ENCODE results near the gene FBXO36. TPM values are rescaled to one million over a fixed set of nuclear protein-coding genes. Genes with fewer than 3 reads are reported as not detected.

The FBXO36 gene
- total and polyA plus RNA-seq, 2 of the 8 experiments (the other 6 are each of a cell fraction or from before 2014, with no cell fraction given), result 3.4 TPM

GRCh38 chr2:229900012-229900411 is 22.3 kb upstream of the FBXO36 start:
- no peak overlapping the region for H2AFZ ChIP-seq (ENCODE audit: low read length)
- no peaks in the 10 kb centered on the region for H3K23me2 ChIP-seq (ENCODE audit: low read depth, low read length)
- FAIRE-seq, result no peak
- whole genome bisulfite sequencing, 2 experiments (ENCODE audit: extremely low coverage in 1 of 2, insufficient coverage in 1 of 2, insufficient read length in 1 of 2, insufficient replicate concordance in 2 of 2, low coverage in 1 of 2, low lambda C conversion rate in 2 of 2, missing lambda C conversion rate in 1 of 2), result 93% methylated on average over 3 of the region's 3 CpGs; no CpG with 5 or more reads in 1 of the 2 experiments
- H4K91ac ChIP-seq (replicated peaks; ENCODE audit: insufficient read length, low read length), result no peak overlapping the region
- peaks cover 0 to 94% of the 10 kb centered on the region in 2 experiments; a peak in 3 of 4 replicates for H3K79me2 ChIP-seq (ENCODE audit: control insufficient read depth in 1 of 2, insufficient read depth in 2 of 2, low read length in 2 of 2)
- H2BK120ac ChIP-seq (replicated peaks; ENCODE audit: low read depth, low read length), result no peak overlapping the region
- no peak for DNase-seq (ENCODE audit: low read depth in 1 of 2, low spot score in 2 of 2)
- H3K36me3 ChIP-seq (ENCODE audit: control insufficient read depth in 2 of 4, insufficient read depth in 4 of 4, low read length in 3 of 4), result peaks cover 0 to 5% (median 0%) of the 10 kb centered on the region in 4 experiments; a peak in 2 of 8 replicates
- H4K20me1 ChIP-seq (replicated peaks in 1 of 2; ENCODE audit: control insufficient read depth in 1 of 2, insufficient read depth in 2 of 2, low read length in 2 of 2), result peaks cover 2 to 12% of the 10 kb centered on the region in 2 experiments
- H3K9ac ChIP-seq (replicated peaks in 1 of 4; ENCODE audit: extremely low read depth in 1 of 4, low read depth in 3 of 4, low read length in 3 of 4), result no peak overlapping the region
- no peak overlapping the region for H3K18ac ChIP-seq (ENCODE audit: extremely low read depth, low read length)
- no peak overlapping the region for H3K14ac ChIP-seq (ENCODE audit: insufficient read length)
- no peak overlapping the region for H3K23ac ChIP-seq (ENCODE audit: insufficient read length)
- ChIA-PET CTCF (ENCODE audit: partially characterized antibody) (interaction anchor here (1.4 to 3.0 kb wide), 2 partner anchors 11 to 119 kb away, joined by 4 to 16 read pairs; no protein-coding TSS in a partner anchor), POLR2A (ENCODE audit: partially characterized antibody) (no interaction called here)
- H2BK15ac ChIP-seq (ENCODE audit: low read length), result no peak overlapping the region
- H3K56ac ChIP-seq (replicated peaks; ENCODE audit: insufficient read length, low read depth, low read length), result no peak overlapping the region
- H3K4me1 ChIP-seq (replicated peaks in 1 of 4; ENCODE audit: control insufficient read depth in 3 of 4, insufficient read depth in 4 of 4, low read length in 3 of 4), result peaks cover 0 to 3% (median 0%) of the 10 kb centered on the region in 4 experiments; a peak in 1 of 7 replicates
- H3K79me1 ChIP-seq (ENCODE audit: low read depth, low read length), result no peaks in the 10 kb centered on the region; the same call in 1 of the 2 replicates
- H4K5ac ChIP-seq (ENCODE audit: insufficient read length, low read depth, low read length), result no peak overlapping the region
- H2BK12ac ChIP-seq (ENCODE audit: low read depth, low read length), result no peak overlapping the region
- H2BK5ac ChIP-seq (ENCODE audit: low read depth, low read length), result no peak overlapping the region
- H2AK5ac ChIP-seq (ENCODE audit: low read depth, low read length), result no peak overlapping the region
- no peaks in the 10 kb centered on the region for H3K27me3 ChIP-seq (replicated peaks in 1 of 4; ENCODE audit: control insufficient read depth in 3 of 4, extremely low read depth in 1 of 4, insufficient read depth in 3 of 4, low read length in 3 of 4)
- no peaks in the 10 kb centered on the region for H3K9me3 ChIP-seq (ENCODE audit: insufficient read depth in 2 of 2, low read depth in 1 of 2, low read length in 1 of 2)
- no peak overlapping the region for H2BK20ac ChIP-seq (ENCODE audit: low read length)
- H4K8ac ChIP-seq (ENCODE audit: extremely low read depth, insufficient read depth, low read length), result no peak overlapping the region
- no peak overlapping the region for H3K4ac ChIP-seq (replicated peaks; ENCODE audit: insufficient read length, low read depth, low read length)
- H3K4me2 ChIP-seq (ENCODE audit: insufficient read depth in 1 of 2, low read depth in 2 of 2, low read length in 2 of 2), result no peak overlapping the region
- no peak overlapping the region for H3K27ac ChIP-seq (ENCODE audit: low read depth, low read length)
- H3K4me3 ChIP-seq (ENCODE audit: extremely low read depth in 1 of 4, insufficient read depth in 2 of 4, low read depth in 3 of 4, low read length in 4 of 4), result no peak overlapping the region
- TF ChIP-seq NANOG (IDR thresholded peaks at IDR 0.05; ENCODE audit: insufficient read depth, low read depth, low read length, poor library complexity, severe bottlenecking), result no peak
- no peak for TF ChIP-seq SIRT6 (IDR thresholded peaks at IDR 0.05; ENCODE audit: low read length)
- no peak for TF ChIP-seq ZNF274 (IDR thresholded peaks at IDR 0.05; ENCODE audit: borderline replicate concordance, extremely low read depth, low read length)
- TF ChIP-seq SP1 (IDR thresholded peaks at IDR 0.05; ENCODE audit: low read depth, low read length), result no peak
- no peak for TF ChIP-seq CEBPB (IDR thresholded peaks at IDR 0.05; ENCODE audit: low read depth, low read length)
- TF ChIP-seq POU5F1 (IDR thresholded peaks at IDR 0.05; ENCODE audit: low read depth, low read length), result no peak
- no peak for TF ChIP-seq POLR2AphosphoS5 (IDR thresholded peaks at IDR 0.05; ENCODE audit: low read depth, low read length)
- TF ChIP-seq GTF2F1 (IDR thresholded peaks at IDR 0.05; ENCODE audit: borderline replicate concordance, low read depth, low read length), result no peak
- no peak for TF ChIP-seq CHD2 (IDR thresholded peaks at IDR 0.05; ENCODE audit: low read length)
- no peak for TF ChIP-seq SRF (IDR thresholded peaks at IDR 0.05; ENCODE audit: low read depth, low read length)
- TF ChIP-seq CREB1 (IDR thresholded peaks at IDR 0.05), result no peak
- no peak for TF ChIP-seq CHD1 (IDR thresholded peaks at IDR 0.05; ENCODE audit: low read depth, low read length)
- TF ChIP-seq HDAC6 (IDR thresholded peaks at IDR 0.05; ENCODE audit: low read depth, low read length), result no peak
- no peak for TF ChIP-seq BACH1 (IDR thresholded peaks at IDR 0.05; ENCODE audit: low read length)
- no peak for TF ChIP-seq RAD21 (IDR thresholded peaks at IDR 0.05 in 1 of 2, conservative IDR thresholded peaks at IDR 0.05 in 1 of 2; ENCODE audit: low read depth in 2 of 2, low read length in 2 of 2)
- TF ChIP-seq JUND (IDR thresholded peaks at IDR 0.05; ENCODE audit: low read length), result no peak
- TF ChIP-seq YY1 (IDR thresholded peaks at IDR 0.05; ENCODE audit: low read depth, low read length), result no peak
